ENCODE data around the gene ERBB2. TPM values are rescaled to one million over a fixed set of nuclear protein-coding genes. Genes with fewer than 3 reads are reported as not detected.

Gene ERBB2
- total RNA-seq, 4 donors from 2014 or later = 104 to 339 (median 247) TPM

- TF ChIP-seq, protein P1, sequence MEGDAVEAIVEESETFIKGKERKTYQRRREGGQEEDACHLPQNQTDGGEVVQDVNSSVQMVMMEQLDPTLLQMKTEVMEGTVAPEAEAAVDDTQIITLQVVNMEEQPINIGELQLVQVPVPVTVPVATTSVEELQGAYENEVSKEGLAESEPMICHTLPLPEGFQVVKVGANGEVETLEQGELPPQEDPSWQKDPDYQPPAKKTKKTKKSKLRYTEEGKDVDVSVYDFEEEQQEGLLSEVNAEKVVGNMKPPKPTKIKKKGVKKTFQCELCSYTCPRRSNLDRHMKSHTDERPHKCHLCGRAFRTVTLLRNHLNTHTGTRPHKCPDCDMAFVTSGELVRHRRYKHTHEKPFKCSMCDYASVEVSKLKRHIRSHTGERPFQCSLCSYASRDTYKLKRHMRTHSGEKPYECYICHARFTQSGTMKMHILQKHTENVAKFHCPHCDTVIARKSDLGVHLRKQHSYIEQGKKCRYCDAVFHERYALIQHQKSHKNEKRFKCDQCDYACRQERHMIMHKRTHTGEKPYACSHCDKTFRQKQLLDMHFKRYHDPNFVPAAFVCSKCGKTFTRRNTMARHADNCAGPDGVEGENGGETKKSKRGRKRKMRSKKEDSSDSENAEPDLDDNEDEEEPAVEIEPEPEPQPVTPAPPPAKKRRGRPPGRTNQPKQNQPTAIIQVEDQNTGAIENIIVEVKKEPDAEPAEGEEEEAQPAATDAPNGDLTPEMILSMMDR (IDR thresholded peaks at IDR 0.05) = no peak
- TF ChIP-seq POLR2A (IDR thresholded peaks at IDR 0.05) = no peak
- no peak overlapping the region for H3K27ac ChIP-seq
- H3K4me3 ChIP-seq = no peak overlapping the region
- H3K27me3 ChIP-seq = peaks cover 0 to 6% of the 10 kb centered on the region in 2 donors
- no peak for DNase-seq
- no peaks in the 10 kb centered on the region for H3K36me3 ChIP-seq
- H3K9me3 ChIP-seq = no peaks in the 10 kb centered on the region
- peaks cover 2 to 50% (median 15%) of the 10 kb centered on the region in 4 donors for H3K4me1 ChIP-seq
These were observed 29.1 kb upstream of the ERBB2 start for GRCh38 chr17:39670746-39671145.

DNA sequence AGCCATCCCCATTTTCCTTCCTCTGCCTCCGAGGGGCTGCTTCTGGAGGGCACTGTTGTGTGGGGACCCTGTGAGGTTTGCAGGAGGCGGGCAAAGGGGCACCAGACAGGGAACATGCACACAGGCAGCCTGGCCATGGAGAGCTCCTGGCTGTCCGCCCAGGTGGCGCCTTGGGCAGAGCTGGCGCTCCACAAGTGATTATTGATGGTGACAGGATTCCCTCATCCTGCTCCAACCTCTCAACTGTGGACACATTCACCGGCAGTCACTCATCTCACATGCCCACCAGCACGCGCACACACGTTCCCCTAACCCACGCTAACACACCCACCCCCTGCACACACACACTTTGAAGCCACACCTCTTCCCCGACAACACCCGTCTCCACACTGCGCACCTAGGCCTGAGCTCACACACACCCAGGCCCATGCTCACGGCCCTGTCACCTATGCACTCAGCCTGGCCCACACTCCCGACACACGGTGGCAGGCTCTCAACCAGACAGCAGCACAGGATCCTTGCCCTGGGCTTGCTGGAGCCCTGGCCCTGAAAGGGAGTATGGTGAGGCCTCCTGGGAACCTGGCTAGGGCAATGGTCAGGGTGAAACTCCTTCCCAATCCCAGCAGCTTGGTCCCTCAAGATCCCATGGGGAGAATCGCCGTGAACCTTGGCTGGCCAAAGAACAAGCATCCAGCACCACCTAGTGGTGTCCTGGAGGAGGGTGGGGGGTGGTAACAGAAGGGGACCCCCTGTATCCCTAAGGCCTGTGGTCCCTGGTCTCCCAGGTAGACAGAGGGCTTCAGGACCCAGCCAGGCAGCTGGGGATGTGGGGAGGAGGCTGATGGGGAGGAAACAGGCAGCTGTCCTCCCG, 28.0 kb upstream of the ERBB2 start:
- H3K36me3 ChIP-seq = no peaks in the 10 kb centered on the region
- H3K4me3 ChIP-seq = no peak overlapping the region
- DNase-seq = peak in 2 of 3 donors; percentile 74 to 83
- peaks cover 2 to 47% (median 15%) of the 10 kb centered on the region in 4 donors for H3K4me1 ChIP-seq
- peaks cover 0 to 6% of the 10 kb centered on the region in 2 donors for H3K27me3 ChIP-seq
- peak overlapping the region in 1 of 4 donors; percentile 49 for H3K27ac ChIP-seq
- H3K9me3 ChIP-seq = no peaks in the 10 kb centered on the region
- TF ChIP-seq, protein P1 (IDR thresholded peaks at IDR 0.05) = peak in 4 of 6 experiments; percentile 39 to 74 (median 70)
- no peak for TF ChIP-seq POLR2A (IDR thresholded peaks at IDR 0.05)

DNA sequence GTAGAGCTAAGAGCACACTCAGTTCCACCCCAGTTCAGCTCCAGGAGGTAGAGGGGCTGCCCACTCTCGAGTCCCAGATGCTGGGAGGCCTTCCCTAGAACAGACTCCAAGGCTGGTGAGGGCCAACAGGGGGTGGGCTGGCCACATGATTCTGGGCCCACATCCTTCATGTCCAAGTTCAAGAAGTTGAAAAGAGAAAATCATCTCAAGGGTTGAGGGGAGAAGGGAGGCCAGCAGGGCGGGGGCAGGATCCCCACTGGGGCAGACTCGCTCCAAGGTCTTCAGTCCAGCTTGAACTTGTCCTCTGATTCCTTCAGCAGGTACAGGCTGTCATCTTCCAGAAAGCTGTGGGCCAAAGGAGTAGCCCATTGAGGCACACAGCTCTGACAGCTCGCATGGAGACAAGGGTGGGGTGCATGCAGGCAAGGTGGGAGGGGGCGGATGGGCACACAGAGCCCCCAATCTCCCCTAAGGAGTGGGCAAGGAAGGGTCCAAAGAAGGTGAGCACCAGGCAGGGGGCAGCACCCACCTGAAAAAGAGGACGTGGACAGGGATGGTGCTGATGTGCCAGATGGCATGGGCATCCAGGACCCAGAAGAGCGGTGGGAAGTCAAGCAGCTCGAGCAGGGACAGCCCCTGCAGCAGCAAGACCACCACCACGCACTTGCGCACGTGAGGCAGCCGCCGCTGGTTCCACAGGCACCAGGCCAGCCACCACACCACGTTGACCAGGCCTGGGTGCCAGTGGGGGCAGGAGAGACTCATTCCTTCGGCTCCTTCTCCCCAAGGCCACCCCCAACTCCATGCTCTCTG, 27.1 kb upstream of the ERBB2 start:
- Histone ChIP-seq H3K27me3 (peaks cover 0 to under 1% of the 10 kb centered on the region in 2 donors), H3K4me3 (no peak overlapping the region), H3K27ac (peak overlapping the region in 1 of 4 donors; percentile 49), H3K36me3 (no peaks in the 10 kb centered on the region), H3K9me3 (no peaks in the 10 kb centered on the region), H3K4me1 (peaks cover 2 to 42% (median 7%) of the 10 kb centered on the region in 4 donors)
- TF ChIP-seq, protein P1 (IDR thresholded peaks at IDR 0.05) = no peak
- no peak for TF ChIP-seq POLR2A (IDR thresholded peaks at IDR 0.05)
- no peak for DNase-seq

DNA sequence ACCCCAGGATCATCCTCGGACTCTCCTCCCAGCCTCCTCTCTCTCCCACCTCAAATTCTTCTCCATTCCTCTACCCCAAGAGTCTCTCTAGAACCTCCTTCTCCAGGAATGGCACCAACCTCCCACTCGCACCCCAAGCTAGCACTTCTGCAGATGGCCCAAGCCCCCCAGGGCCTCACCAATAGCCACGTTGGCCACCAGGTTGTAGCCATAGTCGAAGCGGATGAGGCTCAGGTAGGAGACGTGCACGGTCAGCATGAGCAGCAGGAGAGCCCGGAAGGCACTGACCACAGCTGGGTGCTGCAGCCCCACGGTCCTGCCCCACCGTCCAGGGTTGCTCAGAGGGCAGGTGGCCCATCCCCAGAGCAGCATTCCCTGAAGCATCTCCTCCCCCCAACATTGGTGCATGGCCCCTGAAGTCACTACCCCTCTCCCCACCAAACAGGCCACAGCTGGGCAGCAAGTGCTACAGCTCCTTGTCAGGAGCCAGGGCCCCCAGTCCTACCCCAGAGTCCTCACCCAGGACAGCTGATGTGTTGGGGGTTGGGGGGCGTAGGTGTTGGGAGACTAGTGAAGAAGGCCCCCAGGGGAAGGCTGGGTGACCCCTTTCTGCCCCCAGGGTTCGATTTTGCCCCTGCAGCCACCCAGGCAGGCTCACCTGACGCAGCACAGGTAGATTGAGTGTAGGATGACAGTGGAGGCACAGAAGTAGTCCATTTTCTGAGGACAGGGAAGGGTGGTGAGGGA, 26.4 kb upstream of the ERBB2 start:
- H3K27ac ChIP-seq = no peak overlapping the region
- no peak for DNase-seq
- H3K27me3 ChIP-seq = no peaks in the 10 kb centered on the region
- H3K9me3 ChIP-seq = no peaks in the 10 kb centered on the region
- H3K36me3 ChIP-seq = no peaks in the 10 kb centered on the region
- peaks cover 0 to 42% (median 2%) of the 10 kb centered on the region in 4 donors for H3K4me1 ChIP-seq
- no peak overlapping the region for H3K4me3 ChIP-seq
- TF ChIP-seq, protein P1 (IDR thresholded peaks at IDR 0.05) = no peak
- TF ChIP-seq POLR2A (IDR thresholded peaks at IDR 0.05) = no peak

DNA sequence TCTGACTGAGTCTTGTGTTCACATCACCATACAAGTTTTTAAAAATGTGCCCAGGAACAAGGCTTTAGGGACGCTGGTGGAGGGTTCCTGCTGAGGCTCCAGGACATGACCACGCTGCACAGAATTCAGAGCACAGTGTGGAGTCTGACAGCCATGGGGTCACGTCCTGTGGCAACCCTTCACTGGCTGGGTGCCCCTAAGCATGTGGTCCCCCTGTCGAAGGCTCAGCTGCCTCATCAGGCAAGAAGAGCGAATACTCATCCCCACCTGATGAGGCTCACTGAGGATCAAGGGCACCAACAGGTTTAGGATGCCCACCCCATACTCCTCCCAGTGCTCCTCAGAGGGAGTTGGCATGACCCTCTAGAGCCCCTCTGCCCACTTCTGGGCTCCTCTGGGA, 25.7 kb upstream of the ERBB2 start:
- no peaks in the 10 kb centered on the region for H3K9me3 ChIP-seq
- H3K27ac ChIP-seq = peak overlapping the region in 1 of 4 donors; percentile 32
- no peaks in the 10 kb centered on the region for H3K27me3 ChIP-seq
- no peaks in the 10 kb centered on the region for H3K36me3 ChIP-seq
- no peak for TF ChIP-seq POLR2A (IDR thresholded peaks at IDR 0.05)
- TF ChIP-seq, protein P1 (IDR thresholded peaks at IDR 0.05) = no peak
- DNase-seq = no peak
- no peak overlapping the region for H3K4me3 ChIP-seq
- H3K4me1 ChIP-seq = peaks cover 3 to 45% (median 6%) of the 10 kb centered on the region in 4 donors

All from Peyer's patch (tissue), 4 donors.